Urothelium cell line (cell line): Measurements from ENCODE around the gene DSG3.

Source experiments
- DNase-seq: peaks from one replicate; pipeline ENCODE4 v3.0.0; 2011; ENCODE audit warnings: low spot score, mixed read lengths
- FAIRE-seq: peaks from 2 replicates; lab custom pipeline; 2011; peaks lifted over from hg19 to GRCh38; lab: Jason Lieb, UNC

The DSG3 gene

DNA sequence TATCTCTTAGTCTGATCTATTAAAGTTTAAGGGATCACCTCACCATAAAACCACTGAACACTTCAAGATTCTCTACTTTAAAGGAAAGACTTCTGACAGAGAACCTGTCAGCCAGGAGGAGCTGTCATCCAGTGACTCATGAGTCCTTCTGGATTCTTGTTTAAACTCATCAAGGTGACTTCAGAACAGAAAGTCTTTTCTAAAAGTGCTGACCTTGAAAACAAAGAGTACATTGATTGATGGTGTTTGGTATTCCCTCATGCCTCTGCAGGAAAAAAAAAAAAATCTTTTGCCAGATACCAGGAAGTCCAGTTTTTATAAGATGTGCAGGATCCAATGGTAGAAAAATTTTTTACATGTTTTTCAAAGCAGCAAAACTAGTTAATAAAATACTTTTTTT lies 62.8 kb downstream of the DSG3 start:
- no peak for FAIRE-seq

DNA sequence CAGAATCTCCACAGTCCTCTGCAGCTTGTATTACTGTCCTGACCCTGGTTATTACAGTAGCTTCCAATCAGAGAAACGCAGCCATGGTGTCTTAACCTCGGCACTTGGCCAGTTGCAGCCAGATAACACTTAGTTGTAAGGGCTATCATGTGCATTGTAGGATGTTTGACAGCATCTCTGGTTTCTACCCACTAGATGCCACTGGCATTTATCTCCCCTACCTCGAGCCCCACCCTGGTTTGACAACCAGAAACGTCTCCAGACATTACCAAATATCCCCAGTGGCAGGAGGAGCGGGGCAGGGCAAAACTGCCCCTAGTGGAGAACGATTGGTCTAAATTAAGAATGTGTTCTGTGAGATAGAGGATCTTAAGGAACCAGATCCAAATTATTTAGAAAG lies 63.6 kb downstream of the DSG3 start:
- DNase-seq (no peak), FAIRE-seq (no peak)

More for the DNA sequence above, 62.8 kb downstream of the DSG3 start:
- DNase-seq, result peak; percentile 16

DNA sequence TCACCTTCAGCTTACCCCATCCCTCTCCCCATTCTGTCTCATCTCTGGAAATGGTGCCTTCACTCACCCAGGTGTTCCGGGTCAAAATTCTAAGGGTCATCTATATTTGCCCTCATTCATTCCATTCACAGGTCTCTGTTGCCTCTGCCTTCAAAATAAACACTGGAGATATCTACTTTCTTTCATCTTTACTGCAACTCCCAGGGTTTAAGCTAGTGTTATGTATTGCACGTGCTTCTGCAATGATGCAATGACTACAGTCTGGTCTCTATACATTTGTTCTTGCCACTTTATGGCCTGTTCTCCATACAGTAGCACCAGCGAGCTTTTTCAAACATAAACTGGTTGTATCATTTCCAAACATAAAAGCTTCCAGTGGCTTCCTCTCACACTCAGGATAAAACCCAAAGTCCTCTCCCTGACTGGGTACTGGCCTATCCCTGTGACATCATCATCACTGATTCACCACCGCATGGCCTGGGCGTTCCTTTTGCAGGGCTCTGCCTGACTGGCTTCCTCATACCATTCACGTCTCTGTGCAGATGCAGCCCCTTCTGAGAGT lies 64.7 kb downstream of the DSG3 start:
- DNase-seq (peak; percentile 54), FAIRE-seq (no peak)

DNA sequence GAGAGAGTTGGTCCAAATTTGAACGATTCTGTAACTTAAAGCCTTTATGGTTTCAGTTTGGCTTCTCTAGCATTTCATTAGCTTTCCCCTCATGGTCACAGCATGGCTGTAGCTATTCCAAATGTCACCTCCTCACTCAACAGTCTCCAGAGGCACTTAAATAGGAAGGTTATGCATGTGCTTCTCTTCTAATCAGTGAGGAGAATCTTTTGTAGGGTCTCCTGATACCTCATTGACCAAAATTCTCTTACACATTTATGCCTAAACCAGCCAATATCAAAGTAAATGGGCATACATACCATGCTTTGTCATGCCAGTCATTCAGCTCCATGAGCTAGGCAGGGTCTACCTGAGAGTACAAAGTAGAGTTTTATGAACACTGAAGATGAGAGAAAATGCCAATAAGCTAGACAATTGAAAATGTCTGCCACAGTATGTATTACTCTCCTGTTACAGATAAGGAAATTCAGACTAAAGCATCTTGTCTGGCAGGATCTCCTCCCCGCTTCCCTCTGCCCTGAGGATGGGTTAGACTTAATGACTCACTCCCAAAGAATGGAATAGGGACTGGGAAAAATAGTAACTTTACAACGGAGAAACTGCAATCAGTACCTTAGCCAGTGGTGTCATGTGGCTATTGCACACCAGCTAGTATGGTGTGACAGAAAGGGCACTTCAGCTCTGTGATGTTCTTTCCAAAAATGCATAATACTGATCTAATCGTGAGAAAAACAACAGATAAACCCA lies 65.8 kb downstream of the DSG3 start:
- DNase-seq (peak; percentile 36), FAIRE-seq (no peak)

- FAIRE-seq, result no peak
Observed at GRCh38 chr18:31516437-31516836, 68.9 kb downstream of the DSG3 start.

DNA sequence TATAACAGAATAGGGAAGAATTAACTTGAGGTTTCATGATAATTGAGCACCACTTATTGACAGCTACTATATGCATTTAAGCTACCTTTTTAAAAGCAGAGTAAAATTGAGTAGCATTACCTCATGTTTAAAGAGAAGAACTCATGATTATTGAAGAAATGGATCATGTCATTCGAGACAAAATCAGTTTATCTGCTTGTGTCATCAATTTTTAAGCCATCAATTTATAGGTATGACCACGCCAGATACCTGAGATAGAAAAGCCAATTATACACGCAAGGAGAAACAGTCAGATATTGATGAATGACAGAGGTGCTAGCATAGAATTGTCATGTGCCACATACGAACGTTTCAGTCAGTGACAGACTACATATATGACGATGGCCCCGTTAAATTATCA lies 78.8 kb downstream of the DSG3 start:
- DNase-seq (no peak), FAIRE-seq (no peak)

More at GRCh38 chr18:31516437-31516836, 68.9 kb downstream of the DSG3 start:
- no peak for DNase-seq
